HL-60/S4 treated with retinoic acid at 250 ng/mL for 4 days and 3 days (cell line): Measurements from ENCODE around the gene BMAL1.

Experiments used
- in situ Hi-C: fragments of 300-500 bp; cut with MboI; formaldehyde crosslinking; loops from 2 replicates; pipeline ENCODE4 v1.7.0; 2022; ENCODE audit warnings: low sequenced_read_pairs

BMAL1 gene

DNA sequence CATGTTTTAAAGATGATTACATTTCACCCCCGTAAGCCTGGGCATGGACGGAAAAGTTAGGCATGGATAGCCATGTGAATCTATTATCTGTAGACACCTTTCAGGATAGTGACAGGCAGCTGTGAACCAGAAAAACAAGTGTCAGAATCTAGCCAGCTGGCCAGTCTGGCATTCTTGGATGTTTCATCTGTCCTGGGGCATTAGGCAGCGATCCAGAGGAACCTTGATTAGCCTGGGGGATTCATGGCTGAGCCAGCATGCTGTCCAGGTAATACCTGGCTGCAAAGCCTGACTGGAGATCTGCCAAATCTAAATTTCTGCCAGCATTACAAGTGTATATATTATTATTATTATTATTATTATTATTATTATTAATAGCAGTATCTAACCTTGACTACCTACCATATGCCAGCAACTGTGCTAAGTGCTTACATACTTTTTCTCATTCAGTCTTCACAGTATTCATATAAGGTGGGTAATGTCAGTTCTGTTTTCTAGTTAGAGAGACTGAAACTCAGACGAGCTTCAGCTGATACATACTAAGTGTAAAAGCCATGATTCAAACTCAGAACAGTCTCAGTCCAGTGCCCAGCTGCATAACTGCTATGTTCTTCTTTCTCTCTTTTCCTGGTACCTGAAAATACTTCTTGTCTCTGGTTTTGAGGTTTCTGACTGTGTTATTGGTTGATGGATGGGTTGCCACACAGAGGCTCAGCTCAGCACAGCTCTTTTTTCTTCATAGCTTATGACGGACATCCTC is 12.8 kb downstream of the BMAL1 start:
- in situ Hi-C loops, result no loop called here

DNA sequence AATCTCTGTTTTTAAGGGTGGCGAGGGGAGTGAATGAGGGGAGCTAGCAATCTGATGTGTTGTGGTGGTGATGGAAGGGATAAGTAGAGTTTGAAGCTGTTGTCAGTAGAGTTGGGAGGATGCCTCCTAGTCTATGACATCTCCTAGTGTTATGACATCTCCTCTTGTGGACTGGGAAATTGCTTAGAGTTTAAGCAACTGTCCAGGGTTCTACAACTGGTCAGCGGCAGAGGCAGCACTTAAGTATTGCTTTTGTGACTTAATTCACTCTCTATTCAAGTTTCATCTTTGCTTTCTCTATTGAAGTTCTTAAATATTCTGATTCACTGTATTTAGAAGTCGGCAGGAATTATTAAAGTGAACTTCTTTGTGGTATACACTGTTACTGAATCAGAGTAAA is 13.8 kb downstream of the BMAL1 start:
- in situ Hi-C loops, result no loop called here

DNA sequence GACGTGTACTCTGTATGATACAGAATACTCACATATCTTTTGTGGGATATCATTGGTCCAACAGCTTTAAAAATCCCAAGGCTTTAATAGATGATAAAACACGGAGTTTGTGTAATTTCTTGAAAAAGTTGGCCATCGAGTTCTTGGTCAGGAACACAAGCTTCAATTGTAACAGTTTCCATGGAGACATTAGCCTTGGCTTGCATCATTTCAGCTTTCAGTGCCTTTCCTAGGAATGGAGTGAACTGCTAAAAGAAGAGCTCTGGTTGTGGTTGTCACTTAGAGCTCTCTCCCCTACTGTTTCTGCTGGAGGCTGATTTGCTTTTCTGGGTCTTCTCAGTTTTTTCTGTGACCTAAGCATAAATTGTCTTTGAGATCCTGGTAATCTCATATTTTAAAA is 14.2 kb downstream of the BMAL1 start:
- in situ Hi-C loops, result no loop called here

DNA sequence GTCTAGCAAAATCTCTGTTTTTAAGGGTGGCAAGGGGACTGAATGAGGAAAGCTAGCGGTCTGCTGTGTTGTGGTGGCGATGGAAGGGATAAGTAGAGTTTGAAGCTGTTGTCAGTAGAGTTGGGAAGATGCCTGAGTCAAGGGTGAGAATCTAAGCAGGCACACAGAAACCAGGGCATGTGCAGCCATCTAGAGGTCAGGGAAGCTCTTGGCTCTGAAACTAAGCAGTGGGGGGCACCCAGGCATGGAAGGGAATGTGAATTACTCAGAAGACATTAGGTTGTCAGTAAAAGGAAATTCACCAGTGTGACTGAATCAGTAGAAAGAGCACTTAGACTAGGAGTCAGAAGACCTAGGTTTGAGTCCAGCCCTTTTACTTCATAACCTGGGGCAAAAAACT is 15.4 kb downstream of the BMAL1 start:
- in situ Hi-C loops, result no loop called here

DNA sequence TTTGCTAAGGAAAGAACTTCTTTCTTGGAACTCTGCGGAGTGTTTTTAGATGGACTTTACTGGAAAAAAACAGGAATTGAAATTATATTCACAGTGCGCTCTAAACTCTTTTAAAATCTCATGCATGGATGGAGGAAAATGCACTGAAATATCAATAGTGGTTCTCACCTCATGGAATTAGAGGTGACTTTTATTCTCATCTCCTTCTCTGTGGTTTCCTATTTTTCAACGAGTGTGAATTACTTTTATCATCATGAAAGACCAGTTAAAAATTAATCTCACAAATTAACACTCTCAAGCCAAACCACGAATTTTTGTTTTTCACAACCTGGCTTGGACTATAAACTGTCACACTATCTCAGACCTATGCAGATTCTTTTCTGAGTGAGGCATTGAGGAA is 16.6 kb downstream of the BMAL1 start:
- in situ Hi-C loops, result no loop called here

DNA sequence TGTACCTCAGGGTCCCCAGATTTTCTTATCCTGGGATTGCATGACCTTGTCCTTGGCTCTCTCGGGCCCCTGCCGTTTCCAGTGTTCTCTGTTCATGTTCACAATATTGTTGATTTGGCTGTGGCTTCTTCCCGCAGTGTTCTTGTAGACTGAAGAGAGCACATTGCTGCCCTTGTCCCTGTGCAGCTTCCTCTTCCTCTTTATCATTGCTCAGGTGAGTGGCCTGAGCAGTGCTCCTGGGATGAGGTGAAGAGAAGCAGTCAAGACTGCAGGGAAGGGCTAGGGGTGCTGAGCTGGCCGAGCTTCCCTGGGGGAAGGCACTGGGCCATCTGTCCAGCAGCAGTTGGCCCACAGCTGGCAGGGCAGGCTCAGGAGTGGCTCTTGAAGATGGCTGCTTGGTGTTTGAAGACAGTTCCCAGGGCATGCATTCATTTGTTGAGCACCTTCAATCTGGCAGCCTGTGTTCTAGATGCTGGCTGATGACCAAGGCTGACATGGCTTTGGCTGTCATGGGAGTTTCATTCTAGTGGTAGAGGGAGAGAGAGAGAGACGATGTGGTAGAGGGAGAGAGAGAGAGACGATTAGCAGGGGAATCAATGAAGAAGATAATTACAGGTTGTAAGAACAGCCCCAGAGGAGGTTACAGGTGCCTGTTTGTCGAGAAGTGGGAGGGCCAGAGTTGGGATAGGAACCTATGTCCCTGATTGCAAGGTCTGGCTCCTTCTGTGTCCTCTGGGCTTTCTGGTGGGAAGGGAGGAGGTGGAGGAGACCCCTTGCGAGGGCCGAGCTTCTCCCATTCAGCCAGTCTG is 17.4 kb downstream of the BMAL1 start:
- in situ Hi-C loops, result no loop called here

DNA sequence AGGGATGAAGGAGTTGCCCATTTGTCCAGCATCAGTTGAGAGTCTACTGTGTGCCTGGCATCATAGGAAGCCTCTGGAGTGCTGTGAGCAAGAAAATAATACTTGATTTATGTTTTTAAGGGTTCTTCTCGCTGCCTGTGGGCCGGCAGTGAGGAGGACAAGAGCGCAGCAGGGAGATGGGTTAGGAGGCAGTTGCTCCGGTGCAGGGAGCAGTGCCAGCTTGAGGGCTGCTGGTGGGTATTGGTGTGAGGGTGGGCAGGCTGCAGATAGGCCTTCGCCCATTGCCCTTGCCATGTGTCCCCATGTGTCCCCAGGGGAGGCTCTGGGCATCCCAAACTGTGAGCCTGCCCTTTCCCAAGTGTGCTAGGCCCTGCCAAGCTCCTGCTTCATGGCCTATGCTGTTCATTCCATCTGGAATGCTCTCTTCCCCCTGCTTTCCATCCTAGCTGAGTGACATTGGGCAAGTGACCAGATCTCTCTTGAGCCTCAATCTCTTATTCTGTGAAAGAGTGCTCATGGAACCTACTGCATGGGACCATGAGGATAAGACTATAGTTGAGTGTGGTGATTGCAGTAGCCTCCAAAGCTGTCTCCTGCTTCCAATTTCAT is 19.8 kb downstream of the BMAL1 start:
- in situ Hi-C loops, result no loop called here

DNA sequence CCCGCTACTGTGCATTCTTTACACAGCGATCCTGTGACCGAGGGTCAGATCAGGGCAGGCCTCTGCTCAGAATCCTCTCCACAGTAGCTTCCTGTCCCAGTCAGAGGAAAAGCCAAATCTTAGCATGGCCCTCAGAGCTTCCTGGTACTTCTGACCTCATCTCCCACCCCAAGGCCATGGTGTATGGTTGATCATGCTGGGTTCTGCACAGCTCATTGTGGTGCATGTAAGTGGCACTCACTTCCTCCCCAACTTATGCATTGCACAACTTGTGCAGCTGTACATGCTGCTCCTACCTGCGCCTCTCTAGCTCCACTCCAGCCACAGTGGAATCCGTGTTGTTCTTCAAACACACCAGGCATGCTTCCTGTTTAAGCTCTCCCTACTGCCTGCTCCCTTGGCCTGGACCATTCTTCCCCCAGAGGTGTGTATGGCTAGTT is 20.3 kb downstream of the BMAL1 start:
- in situ Hi-C loops, result no loop called here

DNA sequence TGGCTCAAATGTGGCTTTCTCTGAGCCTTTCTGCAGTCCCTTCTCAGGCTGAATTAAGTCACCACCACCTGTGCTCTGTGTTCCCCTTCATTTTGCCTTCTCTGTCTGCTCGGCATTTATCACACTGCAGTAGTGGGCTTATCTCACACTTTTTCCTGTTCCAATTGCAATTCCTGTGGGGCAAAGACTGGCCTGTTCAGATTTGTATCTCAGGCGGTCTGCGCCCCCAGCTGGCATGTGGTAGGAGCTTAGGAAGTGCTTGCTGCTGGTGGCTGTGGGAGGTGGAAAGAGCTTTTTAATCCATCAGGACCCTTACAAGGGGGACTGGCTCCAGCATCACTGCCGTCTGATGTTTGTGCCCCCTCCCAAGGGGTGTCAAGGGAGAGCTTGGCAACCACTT is 21.2 kb downstream of the BMAL1 start:
- in situ Hi-C loops, result no loop called here

DNA sequence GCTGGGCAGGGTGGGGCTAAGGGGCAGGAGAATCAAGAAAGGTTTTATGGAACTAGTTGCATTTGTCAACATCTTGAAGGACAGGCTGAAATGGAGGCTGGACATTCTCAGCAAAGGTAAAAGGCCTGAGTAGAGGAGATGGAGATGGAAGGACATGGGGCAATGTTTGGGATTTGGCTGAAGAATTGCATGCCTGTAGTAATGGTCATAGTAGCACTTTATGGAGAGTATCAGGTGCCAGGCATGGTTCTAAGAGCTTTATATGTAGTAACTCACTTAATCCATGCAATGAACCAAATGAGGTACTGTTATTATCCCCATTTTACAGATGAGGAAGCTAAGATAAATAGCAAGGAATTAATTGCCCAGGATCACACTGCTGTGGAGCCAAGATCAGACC is 23.9 kb downstream of the BMAL1 start:
- in situ Hi-C loops, result no loop called here

DNA sequence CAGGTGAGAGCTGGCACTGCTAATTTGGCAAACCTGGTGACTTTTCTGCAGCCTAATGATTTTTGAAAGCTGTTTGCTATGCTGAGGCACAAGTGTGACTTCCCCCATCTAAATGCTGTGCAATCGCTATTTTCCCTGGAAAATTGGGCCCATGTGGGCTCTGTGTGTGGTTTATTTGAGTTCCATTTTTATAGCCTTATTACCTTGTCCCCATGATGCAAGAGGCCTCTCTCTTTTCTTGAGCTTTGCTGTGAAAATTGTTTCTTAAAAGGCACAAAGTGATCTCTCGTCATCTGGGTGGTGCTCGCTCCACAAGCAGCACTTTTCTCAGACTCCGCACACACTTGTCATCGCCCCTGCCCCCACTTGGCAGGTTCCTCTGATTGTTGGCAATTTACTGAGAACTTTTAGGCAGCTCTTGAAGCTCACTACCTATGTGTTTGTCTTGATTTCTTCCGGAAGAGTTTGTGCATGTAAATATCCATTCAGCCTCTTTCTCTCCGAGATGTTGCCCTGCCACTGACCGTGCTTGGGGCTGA is 24.9 kb downstream of the BMAL1 start:
- in situ Hi-C loops, result no loop called here

DNA sequence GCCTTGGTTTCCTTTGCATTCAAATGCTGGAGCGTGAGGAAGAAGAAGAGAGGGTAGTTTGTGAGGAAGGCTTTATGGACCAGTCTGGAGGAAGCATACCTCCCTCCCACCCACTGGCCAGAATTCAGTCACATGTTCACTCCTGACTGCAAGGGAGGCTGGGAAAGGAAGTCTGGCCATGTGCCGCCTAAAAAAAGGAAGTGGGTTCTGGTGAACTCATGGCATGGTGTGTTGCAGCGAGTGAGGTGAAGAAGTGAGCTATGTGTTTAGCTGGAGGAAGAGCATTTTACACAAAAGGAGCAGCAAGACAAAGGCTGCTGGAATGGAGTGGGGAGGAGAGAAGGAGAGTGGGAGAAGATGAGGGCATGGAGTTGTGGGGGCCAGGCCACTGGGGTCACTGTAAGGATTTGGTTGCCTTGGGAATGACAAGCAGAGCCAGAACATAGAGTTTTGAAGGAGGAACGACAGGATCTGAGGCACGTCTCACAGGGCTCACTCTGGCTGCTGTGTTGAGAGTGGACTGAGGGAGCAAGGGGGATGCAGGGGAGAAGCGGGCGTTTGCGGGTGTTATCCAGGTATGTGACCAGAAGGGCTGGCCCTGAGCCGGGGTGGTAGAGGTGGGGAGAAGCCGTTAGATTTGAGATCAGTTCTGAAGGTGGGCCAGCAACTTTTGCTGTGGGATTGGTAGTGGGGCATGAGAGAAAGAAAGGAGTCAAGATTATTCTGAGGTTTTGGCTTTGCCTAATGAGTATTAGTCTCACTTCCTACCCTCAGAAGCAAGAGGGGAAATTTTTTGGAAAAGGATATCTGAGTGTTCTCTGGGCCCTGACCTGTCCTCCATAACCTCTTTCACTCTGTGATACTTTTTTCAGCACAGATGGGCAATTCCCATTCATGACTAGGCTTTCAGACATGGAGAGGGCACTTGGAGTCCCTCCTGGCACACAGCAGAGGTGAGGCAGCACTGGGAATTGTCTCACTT is 26.4 kb downstream of the BMAL1 start:
- in situ Hi-C loops, result no loop called here

DNA sequence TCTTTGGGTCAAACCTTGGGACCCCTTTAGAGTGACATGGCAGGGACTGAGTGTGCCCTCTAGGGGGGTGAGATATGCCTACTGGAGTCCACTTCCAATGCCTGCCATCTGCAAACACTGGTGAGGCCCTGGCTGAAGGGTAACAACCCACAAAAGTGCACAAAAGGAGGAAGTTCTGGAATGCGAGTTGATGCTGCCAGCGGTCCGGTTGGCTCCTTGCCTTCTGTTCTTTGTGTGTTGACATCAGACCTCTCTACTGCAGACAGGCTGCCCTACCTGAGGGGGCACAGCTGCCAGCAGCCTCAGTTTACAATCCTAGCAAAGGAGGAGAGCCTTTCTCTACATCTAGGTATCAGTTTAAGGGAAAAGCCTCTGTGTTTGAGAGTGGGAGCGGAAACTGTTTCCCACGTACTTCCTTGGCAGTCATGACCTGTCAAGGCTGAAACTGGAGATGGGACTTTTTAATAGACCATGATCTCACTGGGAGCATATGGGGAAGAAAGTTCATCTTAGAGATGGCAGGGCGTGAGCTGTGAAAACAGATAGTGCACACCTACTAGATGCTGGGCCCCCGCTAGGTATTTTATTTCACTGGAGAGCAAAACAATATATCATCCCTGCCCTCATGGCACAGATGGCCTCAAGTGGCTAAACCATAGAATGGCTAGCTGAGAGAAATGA is 27.2 kb downstream of the BMAL1 start:
- in situ Hi-C loops, result no loop called here

DNA sequence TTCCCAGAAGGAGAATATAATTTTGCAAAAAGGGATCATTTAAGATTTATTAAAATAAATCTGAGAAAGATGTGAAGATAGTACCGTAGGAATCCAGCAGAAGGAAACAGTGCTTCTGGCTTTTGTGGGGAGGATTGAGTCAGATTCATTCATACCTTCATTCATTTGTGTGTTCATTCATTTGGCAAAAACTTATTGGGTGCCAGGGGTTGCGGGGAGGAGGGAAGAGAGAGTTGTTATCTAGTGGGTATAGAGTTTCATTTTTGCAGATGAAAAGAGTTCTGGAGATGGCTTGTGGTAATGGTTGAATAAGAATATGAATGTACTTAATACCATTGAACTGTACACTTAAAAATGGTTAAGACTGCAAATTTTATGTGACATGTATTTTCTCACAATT is 31.1 kb downstream of the BMAL1 start:
- in situ Hi-C loops, result no loop called here

DNA sequence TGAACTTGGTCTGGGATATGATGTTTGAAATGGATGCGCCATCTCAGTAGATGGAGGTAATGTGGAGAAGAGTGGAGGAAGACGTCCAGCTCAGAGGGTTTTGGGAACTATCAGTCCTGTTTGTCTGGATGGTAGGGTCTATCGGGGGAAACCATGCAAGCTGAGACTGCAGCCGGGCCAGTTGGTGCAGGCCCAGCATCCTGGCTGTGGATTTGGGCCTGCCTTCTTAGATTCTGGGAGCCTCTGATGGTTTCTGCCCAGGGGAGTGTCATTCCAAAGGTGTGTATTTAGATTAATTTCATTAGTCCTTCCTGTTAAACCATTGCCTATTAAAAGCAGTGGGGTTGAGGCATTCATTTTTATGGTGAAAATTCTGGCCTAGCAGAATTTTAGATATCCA is 31.6 kb downstream of the BMAL1 start:
- in situ Hi-C loops, result no loop called here

DNA sequence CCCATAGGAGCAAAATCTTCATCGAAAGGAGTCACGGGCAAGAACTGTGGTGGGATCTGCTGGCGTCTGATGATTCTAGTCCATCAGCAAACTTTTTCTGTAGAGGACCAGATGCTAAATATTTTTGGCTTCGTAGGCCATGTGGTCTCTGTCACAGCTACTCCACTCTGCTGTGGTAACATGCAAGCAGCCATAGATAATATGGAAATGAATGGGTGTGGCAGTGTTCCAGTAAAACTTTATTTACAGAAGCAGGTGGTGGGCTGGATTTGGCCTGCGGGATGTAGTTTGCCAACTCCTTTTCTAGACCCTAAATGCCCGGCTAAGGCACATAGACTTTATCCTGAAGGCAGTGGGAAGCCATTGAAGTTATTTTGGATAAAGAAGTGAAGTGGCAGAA is 32.9 kb downstream of the BMAL1 start:
- in situ Hi-C loops, result no loop called here

DNA sequence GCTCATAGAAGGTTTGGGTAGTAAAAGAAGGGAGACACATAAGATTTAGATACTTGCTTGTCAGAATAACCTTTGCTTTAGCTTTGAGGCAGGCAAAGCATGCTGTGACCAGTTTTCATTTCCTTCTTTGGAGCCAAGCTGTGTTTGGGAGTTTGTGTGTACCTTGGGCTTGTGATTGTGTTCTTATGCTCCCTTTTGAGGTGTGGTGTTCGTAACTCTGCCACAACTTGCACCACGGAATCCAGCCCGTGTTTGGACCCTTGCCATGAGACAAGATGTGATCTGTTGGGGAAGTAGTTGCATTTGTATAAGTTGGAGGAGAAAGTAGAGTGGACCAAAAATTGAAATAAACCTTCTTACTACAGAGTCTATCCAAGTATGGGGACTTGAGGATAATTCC is 34.0 kb downstream of the BMAL1 start:
- in situ Hi-C loops, result no loop called here

DNA sequence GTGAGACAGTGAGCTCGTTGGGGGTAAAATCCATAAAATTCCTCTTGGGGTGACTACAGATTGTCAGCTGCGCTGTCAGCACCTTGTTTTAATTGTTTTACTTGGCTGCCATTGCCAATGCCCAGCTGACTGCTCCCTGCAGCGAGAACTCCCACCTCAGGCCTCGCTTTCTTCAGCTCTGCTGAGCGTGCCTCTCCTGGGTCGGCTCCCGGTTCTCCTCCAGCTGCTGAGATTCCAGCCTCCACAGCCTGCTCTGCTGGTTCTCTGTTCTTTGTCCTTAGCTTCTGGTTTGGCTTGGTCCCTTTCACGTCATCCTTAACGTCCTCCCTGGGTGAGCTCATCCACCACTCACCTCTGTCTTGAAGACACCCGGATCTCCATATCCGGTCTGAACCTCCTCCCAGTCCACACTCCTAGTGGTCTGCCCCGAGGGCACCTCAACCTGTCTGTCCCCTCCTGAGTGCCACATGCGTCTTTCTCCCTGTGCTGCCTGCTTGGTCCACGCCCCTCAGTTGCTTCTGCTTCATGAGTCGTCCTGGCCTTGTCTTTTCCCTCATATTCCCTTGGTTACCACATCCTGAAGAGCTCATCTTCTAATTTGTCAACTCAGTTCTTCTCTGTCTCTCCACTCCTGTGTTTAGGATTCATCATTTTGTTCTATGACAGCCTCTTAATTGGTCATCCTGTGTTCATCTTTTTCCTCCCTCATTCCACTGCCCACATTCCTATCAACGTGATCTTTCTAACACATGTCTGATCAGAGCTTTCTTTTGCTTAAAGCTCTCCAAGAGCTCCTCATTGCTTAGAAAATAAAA is 35.6 kb downstream of the BMAL1 start:
- in situ Hi-C loops, result no loop called here
